Fibroblast of lung (primary cell): ENCODE results near the gene MRC2. TPM values are rescaled to one million over a fixed set of nuclear protein-coding genes. Genes with fewer than 3 reads are reported as not detected.

Experiments
- DNase-seq, 2 donors: peaks; one replicate each; pipeline versions ENCODE4 v3.0.0 to v3.0.0-alpha.2; 2010; ENCODE audit warnings: low read depth in 2 of 2
- H2AFZ ChIP-seq: 2 replicates; pipeline ENCODE4 v1.5.1; 2012; ENCODE audit warnings: low read length, control low read depth, inconsistent platforms
- H3K27ac ChIP-seq: 2 replicates; pipeline ENCODE4 v1.5.1; 2011; ENCODE audit warnings: low read length, control low read depth; ENCODE audit not compliant: insufficient read depth
- H3K27me3 ChIP-seq: 2 replicates; pipeline ENCODE4 v1.5.1; 2011; ENCODE audit warnings: mild to moderate bottlenecking, low read length; ENCODE audit not compliant: control insufficient read depth, insufficient read depth
- H3K36me3 ChIP-seq: 2 replicates; pipeline ENCODE4 v1.5.1; 2011; ENCODE audit warnings: low read length; ENCODE audit not compliant: control insufficient read depth, insufficient read depth
- H3K4me1 ChIP-seq: 2 replicates; pipeline ENCODE4 v1.5.1; 2011; ENCODE audit warnings: low read length; ENCODE audit not compliant: control insufficient read depth, insufficient read depth; ENCODE audit errors: extremely low read depth
- H3K4me2 ChIP-seq: 2 replicates; pipeline ENCODE4 v1.5.1; 2011; ENCODE audit warnings: low read length, control low read depth; ENCODE audit not compliant: insufficient read depth; ENCODE audit errors: extremely low read depth
- H3K4me3 ChIP-seq, 4 experiments: fragments of 200-600 bp in 1 of 4; sonication (generic) in 1 of 4; replicated peaks in 1 of 4; 2 replicates each; pipeline ENCODE4 v1.5.1; 2011 to 2016; ENCODE audit warnings: low read length in 4 of 4, low read depth in 3 of 4, mild to moderate bottlenecking in 3 of 4, control low read depth in 2 of 4, inconsistent platforms in 1 of 4, mixed read lengths in 1 of 4; ENCODE audit not compliant: insufficient read depth in 1 of 4; ENCODE audit errors: control extremely low read depth in 1 of 4
- H3K79me2 ChIP-seq: 2 replicates; pipeline ENCODE4 v1.5.1; 2012; ENCODE audit warnings: mild to moderate bottlenecking, low read length, inconsistent platforms; ENCODE audit not compliant: control insufficient read depth, insufficient read depth
- H3K9ac ChIP-seq: 2 replicates; pipeline ENCODE4 v1.5.1; 2011; ENCODE audit warnings: mild to moderate bottlenecking, low read length, control low read depth; ENCODE audit not compliant: insufficient read depth
- H3K9me3 ChIP-seq: 2 replicates; pipeline ENCODE4 v1.5.1; 2012; ENCODE audit warnings: low read depth, low read length; ENCODE audit not compliant: control insufficient read depth, insufficient read depth
- H4K20me1 ChIP-seq: 2 replicates; pipeline ENCODE4 v1.5.1; 2011; ENCODE audit warnings: low read length; ENCODE audit not compliant: control insufficient read depth, insufficient read depth; ENCODE audit errors: extremely low read depth
- CTCF ChIP-seq, 2 donors: IDR thresholded peaks in 1 of 2; conservative IDR thresholded peaks in 1 of 2; 1 replicate in 1 of 2; 2 replicates in 1 of 2; pipeline ENCODE4 v1.5.1; 2011 to 2012; ENCODE audit warnings: low read length in 2 of 2, control low read depth in 1 of 2, inconsistent platforms in 1 of 2, low read depth in 1 of 2, mild to moderate bottlenecking in 1 of 2
- EZH2 ChIP-seq: IDR thresholded peaks from 2 replicates; pipeline ENCODE4 v1.5.1; 2012; ENCODE audit warnings: low read length, control low read depth, mild to moderate bottlenecking; ENCODE audit errors: missing control alignments
- polyA plus RNA-seq, 2 donors: library from polyadenylated mRNA; depleted of rRNA in 1 of 2; stranded (reverse) in 1 of 2; unstranded in 1 of 2; fragments of >200 nt; gene quantifications; 2 replicates each; pipeline ENCODE4 v1.2.1, GENCODE V29; 2011 to 2012; ENCODE audit warnings: missing spikeins in 1 of 2
- total RNA-seq: library from RNA; depleted of rRNA; stranded (reverse); fragments of >200 nt; gene quantifications from 2 replicates; pipeline ENCODE4 v1.2.1, GENCODE V29; 2014

The MRC2 gene
- total and polyA plus RNA-seq, 2 donors (not counting 1 experiment from before 2014, with no cell fraction given) = 98.7 to 164 TPM

- no peaks in the 10 kb centered on the region for H4K20me1 ChIP-seq
- no peaks in the 10 kb centered on the region for H3K27me3 ChIP-seq
- no peak overlapping the region for H3K27ac ChIP-seq
- H3K4me2 ChIP-seq = peak overlapping the region; percentile 4
- no peaks in the 10 kb centered on the region for H3K36me3 ChIP-seq
- H3K9me3 ChIP-seq = no peaks in the 10 kb centered on the region
- H3K9ac ChIP-seq = no peak overlapping the region
- H3K4me3 ChIP-seq = no peak overlapping the region
- no peak for TF ChIP-seq EZH2
- no peak for TF ChIP-seq CTCF (conservative IDR thresholded peaks at IDR 0.05 in 1 of 2, IDR thresholded peaks at IDR 0.05 in 1 of 2; ENCODE audit: low read depth in 1 of 2, low read length in 2 of 2)
- H2AFZ ChIP-seq = no peak overlapping the region
- no peaks in the 10 kb centered on the region for H3K79me2 ChIP-seq
- no peak for DNase-seq
- H3K4me1 ChIP-seq = peaks cover 9% of the 10 kb centered on the region
These were observed 73.7 kb downstream of the MRC2 start for GRCh38 chr17:62700964-62701705.

- H4K20me1 ChIP-seq = no peaks in the 10 kb centered on the region
- H3K4me2 ChIP-seq = peak overlapping the region; percentile 4
- H2AFZ ChIP-seq = no peak overlapping the region
- peaks cover 9% of the 10 kb centered on the region for H3K4me1 ChIP-seq
- no peak overlapping the region for H3K9ac ChIP-seq
- no peaks in the 10 kb centered on the region for H3K9me3 ChIP-seq
- H3K79me2 ChIP-seq = no peaks in the 10 kb centered on the region
- H3K27me3 ChIP-seq = no peaks in the 10 kb centered on the region
- H3K36me3 ChIP-seq = no peaks in the 10 kb centered on the region
- H3K27ac ChIP-seq = no peak overlapping the region
- TF ChIP-seq CTCF (conservative IDR thresholded peaks at IDR 0.05 in 1 of 2, IDR thresholded peaks at IDR 0.05 in 1 of 2; ENCODE audit: low read depth in 1 of 2, low read length in 2 of 2) (no peak), EZH2 (no peak)
- no peak for DNase-seq
- H3K4me3 ChIP-seq = no peak overlapping the region
These were observed 74.2 kb downstream of the MRC2 start for GRCh38 chr17:62701706-62702085.

GRCh38 chr17:62702746-62703260 lies 75.3 kb downstream of the MRC2 start:
- Histone ChIP-seq H2AFZ (no peak overlapping the region), H4K20me1 (no peaks in the 10 kb centered on the region), H3K79me2 (no peaks in the 10 kb centered on the region), H3K9ac (no peak overlapping the region), H3K36me3 (no peaks in the 10 kb centered on the region), H3K4me1 (peaks cover 9% of the 10 kb centered on the region), H3K4me3 (no peak overlapping the region), H3K27ac (no peak overlapping the region), H3K27me3 (no peaks in the 10 kb centered on the region), H3K9me3 (no peaks in the 10 kb centered on the region), H3K4me2 (no peak overlapping the region)
- DNase-seq = no peak
- TF ChIP-seq EZH2 (no peak), CTCF (conservative IDR thresholded peaks at IDR 0.05 in 1 of 2, IDR thresholded peaks at IDR 0.05 in 1 of 2; ENCODE audit: low read depth in 1 of 2, low read length in 2 of 2) (no peak)
